GM18519 (cell line): Measurements from ENCODE around the gene TEPSIN.

Experiments
- ATAC-seq: cut with Tn5 transposase; IDR thresholded peaks from one replicate; pipeline ENCODE4 v1.9.1; 2021; ENCODE audit warnings: mild to moderate bottlenecking, moderate library complexity; ENCODE audit not compliant: unreplicated experiment, low FRiP score

TEPSIN gene

GRCh38 chr17:81238815-81239713 lies at the start of gene TEPSIN, which contains the start of gene NDUFAF8:
TSS of gene TEPSIN (minus strand) at chr17:81239055. CDS start at chr17:81239033, 22 bp downstream.
TSS of gene NDUFAF8 (plus strand) at chr17:81239318. CDS start at chr17:81239364, 46 bp downstream.
- peak; percentile 74 for ATAC-seq

- no peak for ATAC-seq
Observed at GRCh38 chr17:81287741-81288430, 49.0 kb upstream of the TEPSIN start.

GRCh38 chr17:81287152-81287551 lies 48.3 kb upstream of the TEPSIN start:
- no peak for ATAC-seq

- ATAC-seq, result no peak
Observed at GRCh38 chr17:81286491-81287145, 47.8 kb upstream of the TEPSIN start.

- ATAC-seq, result no peak
Observed at GRCh38 chr17:81285894-81286293, 47.0 kb upstream of the TEPSIN start.

GRCh38 chr17:81285179-81285878 lies 46.5 kb upstream of the TEPSIN start:
- no peak for ATAC-seq

GRCh38 chr17:81282876-81283275 lies 44.0 kb upstream of the TEPSIN start:
- no peak for ATAC-seq

- ATAC-seq, result no peak
Observed at GRCh38 chr17:81282141-81282540, 43.3 kb upstream of the TEPSIN start.

GRCh38 chr17:81280571-81280970 lies 41.7 kb upstream of the TEPSIN start:
- no peak for ATAC-seq

- no peak for ATAC-seq
Observed at GRCh38 chr17:81279278-81280275, 40.7 kb upstream of the TEPSIN start.

- ATAC-seq, result no peak
Observed at GRCh38 chr17:81278831-81279230, 40.0 kb upstream of the TEPSIN start.

GRCh38 chr17:81277946-81278693 lies 39.3 kb upstream of the TEPSIN start:
- ATAC-seq, result no peak

- no peak for ATAC-seq
Observed at GRCh38 chr17:81277421-81277820, 38.6 kb upstream of the TEPSIN start.

- no peak for ATAC-seq
Observed at GRCh38 chr17:81276781-81277180, 37.9 kb upstream of the TEPSIN start.

GRCh38 chr17:81274471-81274855 lies 35.6 kb upstream of the TEPSIN start:
- ATAC-seq, result no peak

GRCh38 chr17:81273698-81274470 lies 35.0 kb upstream of the TEPSIN start:
- no peak for ATAC-seq

GRCh38 chr17:81272616-81273015 lies 33.8 kb upstream of the TEPSIN start:
- no peak for ATAC-seq

- ATAC-seq, result no peak
Observed at GRCh38 chr17:81271226-81271625, 32.4 kb upstream of the TEPSIN start.
